ENCODE data around the gene MAGI2.

MAGI2 gene

DNA sequence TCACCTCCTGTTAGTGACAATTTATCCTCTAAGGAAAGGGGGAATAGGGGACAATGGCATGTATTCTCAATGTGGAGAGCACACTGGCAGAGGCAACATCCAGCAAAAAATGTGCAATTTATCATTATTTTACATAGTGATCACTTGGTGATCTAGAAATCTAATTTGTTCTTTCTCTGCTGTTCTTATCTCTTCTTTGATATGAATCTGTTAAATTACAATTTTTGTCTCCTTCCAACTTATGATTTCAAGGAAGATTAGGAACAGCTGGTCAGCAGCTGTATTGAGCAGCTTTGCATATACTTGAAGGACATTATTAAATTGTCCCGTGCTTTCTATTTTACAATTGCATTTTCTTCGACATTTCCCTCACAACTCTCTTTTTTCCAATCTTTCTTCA lies 213.1 kb downstream of the MAGI2 start:
- DNase-seq, result no peak

DNA sequence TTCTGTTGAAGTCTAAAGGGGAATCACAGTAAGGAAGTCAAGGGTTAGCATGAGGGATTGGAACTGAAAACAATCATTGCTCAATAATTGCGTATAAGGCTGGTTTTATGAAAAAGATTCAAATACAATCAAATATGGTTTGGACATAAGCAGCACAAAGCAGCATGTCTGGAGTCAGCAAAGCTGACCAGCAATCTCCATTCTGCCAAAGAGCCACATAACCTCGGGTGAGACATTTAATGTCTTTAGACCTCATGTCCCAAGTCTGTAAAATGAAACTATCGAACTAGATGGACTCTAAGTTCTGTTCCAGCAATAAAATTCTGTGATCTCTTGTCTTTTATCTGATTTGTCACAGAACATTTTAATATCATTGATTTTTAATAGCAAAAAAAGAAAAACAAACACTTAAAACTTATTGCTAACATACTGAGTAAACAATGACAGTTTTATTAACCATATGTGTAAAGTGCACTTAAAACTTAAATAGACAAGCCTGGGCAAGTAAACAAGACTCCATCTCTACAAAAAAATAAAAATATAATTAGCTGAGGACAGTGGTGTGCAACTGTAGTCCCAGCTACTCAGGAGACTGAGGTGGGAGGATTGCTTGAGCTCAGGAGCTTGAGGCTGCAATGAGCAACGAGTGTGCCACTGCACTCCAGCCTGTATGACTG lies 217.0 kb downstream of the MAGI2 start:
- no peak for DNase-seq

GRCh38 chr7:79227044-79227443 lies 226.4 kb downstream of the MAGI2 start:
- DNase-seq, result no peak

- no peak for DNase-seq
These were observed 232.3 kb downstream of the MAGI2 start for GRCh38 chr7:79221211-79221610.

DNA sequence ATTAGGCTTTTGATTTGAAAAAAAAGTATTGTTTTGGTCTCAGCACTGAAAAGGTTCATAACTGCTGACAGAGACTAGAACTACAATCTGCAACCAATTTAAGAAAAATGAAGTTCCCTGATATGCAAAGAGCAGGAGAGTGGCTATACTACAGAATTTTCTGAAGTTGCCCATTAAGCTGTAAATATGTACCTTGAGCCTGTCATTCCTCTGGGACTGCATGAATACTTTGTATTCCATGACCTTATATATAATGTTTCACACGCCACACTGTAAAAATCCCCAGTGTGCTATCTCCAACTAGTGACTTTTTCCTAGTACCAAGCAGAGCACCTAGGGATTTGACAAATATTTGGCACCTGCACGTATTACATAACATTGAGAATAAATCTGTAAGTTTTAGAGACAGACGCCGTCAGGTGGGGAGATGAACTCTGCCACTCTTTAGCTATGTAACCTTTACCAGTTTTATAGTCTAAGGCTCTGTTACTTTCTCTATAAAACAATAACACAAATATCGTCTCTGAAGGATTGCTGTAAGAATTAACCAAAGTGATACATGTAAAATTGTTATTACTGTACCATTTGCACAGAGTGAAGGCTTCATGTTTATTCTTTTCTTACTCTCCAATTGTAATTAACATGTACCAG lies 235.4 kb downstream of the MAGI2 start:
- DNase-seq, result no peak

DNA sequence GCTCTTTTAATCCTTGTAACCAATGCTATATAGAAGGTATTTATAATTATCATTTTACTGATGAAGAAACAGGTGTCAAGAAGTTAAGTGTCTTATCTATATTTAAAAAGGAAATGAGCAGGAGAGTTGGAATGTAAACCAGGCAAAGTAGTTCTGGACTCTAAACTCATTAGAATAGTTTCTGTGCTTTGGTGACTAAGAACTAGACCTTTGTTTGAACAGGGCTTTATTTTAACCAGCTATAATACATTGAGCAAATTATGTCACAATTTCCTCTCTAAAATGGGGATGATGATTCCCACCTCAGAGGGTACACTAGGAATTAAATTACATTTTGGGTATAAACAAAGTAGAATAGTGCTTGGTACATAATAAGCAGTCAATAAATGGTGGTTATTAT lies 236.0 kb downstream of the MAGI2 start:
- no peak for DNase-seq

- DNase-seq, result no peak
These were observed 237.2 kb downstream of the MAGI2 start for GRCh38 chr7:79216236-79216635.

DNA sequence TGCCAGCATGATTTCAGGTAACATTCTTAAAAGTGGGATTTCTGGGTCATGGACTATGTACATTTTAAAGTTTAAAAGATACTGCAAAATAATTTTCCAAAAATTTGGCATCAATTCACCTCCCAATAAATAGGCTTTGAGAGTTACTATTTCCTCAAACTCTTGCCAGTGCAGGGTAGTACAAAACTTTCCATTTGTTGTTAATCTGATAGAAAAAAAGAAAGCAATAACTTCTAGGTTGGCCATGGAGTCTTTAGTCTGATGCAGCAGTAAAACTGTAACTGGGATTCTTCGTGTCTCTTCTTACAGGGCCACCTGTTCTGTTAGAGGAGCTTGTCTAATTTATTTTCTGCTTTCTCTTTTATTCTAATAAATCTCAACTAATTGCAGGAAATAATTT lies 241.1 kb downstream of the MAGI2 start:
- DNase-seq, result no peak

- no peak for DNase-seq
These were observed 241.7 kb downstream of the MAGI2 start for GRCh38 chr7:79211724-79212123.

DNA sequence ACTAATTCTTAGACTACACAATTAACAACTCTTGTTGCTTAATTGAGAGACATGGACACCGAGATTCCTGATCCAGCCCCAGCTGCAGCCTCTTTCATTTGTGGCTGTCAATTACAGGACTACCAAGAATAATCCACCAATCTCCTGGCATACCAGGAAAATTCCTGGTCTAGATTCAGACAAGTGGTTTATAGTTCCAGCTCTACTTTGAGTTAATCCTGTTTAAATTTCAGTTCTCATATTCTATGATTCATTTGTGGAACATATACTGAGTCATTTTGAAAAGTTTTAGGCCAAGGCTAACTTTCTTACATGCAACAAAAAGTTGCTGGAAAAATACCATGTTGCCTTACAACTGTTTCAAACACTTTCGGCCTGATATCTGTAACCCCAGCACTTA lies 253.5 kb downstream of the MAGI2 start:
- no peak for DNase-seq

- DNase-seq, result no peak
These were observed 254.2 kb downstream of the MAGI2 start for GRCh38 chr7:79199266-79199665.

DNA sequence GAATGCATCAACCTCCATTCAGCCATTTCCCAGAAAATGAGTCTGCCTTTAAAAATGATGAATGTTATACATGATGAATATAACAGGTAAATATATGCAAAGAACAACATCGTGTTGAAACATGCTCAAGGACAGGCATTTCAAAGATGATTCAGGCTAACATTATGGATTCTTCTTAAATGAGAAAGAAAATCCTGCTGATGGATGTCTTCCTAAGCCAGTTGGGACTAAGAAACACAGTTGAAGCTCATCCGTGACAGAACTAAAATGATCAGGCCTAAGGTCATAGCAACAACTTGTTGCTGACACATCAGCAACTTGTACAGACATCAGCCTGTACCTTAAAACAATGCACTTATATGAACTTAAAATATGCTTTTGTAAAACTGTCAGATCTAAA lies 267.9 kb downstream of the MAGI2 start:
- no peak for DNase-seq

- DNase-seq, result peak; percentile 3
These were observed 271.2 kb downstream of the MAGI2 start for GRCh38 chr7:79182283-79182682.

DNA sequence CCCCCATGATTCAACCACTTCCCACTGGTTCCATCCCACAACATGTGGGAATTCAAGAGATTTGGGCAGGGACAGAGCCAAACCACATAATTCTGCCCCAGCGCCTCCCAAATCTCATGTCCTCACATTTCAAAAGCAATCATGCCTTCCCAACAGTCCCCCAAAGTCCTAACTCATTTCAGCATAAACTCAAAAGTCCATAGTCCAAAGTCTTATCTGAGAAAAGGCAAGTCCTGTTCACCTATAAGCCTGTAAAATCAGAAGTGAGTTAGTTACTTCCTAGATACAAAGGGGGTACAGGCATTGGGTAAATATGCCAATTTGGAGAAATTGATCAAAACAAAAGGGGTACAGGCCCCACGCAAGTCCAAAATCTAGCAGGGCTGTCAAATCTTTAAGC lies 272.9 kb downstream of the MAGI2 start:
- no peak for DNase-seq

DNA sequence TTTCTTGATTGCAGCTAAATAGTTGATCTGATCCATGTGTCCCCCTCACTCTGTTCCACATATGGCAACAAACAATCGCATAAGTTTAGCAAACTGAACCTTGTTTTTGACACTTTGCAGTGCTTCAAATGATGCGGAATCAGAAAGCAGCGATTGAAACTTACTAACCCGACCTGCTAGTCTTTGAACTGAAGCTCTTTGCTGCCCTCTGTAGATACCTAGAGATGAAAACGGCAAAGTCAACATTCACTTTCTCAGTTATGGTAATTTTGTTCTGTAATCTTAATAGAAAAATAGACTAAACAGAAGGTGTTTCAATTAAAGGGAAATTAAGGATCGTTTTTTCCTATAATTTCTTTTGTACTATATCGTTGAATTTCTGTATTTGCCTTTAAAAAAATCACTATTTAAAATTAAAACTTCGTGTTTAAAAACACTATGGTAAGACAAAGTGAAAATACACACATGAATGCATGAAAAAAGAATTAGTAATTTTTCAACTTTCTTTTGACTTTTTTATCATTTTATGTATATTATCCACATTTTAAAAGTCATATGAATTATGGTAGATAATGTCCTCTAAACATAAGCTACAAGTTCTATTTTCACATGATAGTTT lies 276.5 kb downstream of the MAGI2 start:
- peak; percentile 59 for DNase-seq

GRCh38 chr7:79175374-79175773 lies 278.1 kb downstream of the MAGI2 start:
- DNase-seq, result no peak

DNA sequence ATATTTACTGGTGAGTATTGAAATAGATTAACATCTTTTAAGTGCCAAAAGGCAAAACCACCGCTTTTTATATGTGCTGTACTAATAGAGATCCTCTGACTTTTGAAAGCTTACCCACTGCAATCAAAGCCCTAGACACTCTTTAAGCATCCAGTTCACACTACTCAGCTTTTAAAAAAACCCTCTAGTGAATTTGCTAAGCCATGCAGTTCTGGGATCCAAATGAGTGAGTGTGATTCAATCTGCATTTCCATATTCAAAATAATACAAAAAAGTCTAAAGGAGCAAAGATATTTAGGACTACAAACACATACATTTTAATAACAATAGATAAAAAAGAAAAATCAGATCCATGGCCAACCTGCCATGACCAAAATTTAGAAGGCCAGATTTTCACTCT lies 288.2 kb downstream of the MAGI2 start:
- DNase-seq, result no peak

DNA sequence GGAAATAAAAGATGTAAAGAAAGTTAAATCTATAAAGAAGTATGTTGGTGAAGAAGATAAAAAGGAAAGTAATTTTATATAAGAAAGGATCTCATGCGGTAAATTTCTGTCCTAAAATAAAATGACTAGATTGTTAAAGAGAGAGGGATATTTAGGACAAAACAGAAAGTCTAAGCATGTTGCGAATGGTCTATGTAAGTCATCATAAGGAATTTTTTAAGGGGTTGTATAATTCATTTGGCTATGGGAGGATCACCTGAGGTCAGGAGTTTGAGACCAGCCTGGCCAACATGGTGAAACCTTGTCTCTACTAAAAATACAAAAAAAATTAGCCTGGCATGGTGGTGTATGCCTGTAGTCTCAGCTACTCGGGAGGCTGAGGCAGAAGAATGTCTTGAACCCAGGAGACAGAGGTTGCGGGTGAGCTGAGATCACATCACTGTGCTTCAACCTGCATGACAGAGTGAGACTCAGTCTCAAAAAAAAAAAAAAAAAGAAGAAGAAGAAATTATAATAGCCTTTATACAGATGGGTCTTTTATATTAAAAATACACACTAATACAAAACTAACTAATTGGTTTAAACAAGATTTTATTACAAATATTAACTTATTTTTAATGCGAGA lies 294.3 kb downstream of the MAGI2 start:
- no peak for DNase-seq

DNA sequence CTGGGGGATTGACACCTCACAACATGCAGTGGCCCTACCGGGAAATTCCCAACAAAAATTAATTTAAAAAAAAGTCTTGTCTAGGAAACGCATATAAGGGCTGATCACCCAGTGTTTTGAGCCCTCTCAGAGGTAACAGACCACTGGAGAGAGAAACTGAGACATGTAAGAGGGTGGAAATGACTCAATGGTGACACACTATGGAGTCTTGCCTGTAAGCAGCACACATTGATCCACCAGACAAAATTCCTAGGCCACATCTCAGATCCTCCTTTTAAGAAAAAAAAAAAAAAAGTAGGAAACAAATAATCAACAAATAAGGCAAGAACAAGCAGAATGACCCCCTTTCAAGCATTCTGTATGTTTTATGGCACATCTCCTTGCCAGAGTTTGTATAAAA lies 296.2 kb downstream of the MAGI2 start:
- DNase-seq, result no peak

DNA sequence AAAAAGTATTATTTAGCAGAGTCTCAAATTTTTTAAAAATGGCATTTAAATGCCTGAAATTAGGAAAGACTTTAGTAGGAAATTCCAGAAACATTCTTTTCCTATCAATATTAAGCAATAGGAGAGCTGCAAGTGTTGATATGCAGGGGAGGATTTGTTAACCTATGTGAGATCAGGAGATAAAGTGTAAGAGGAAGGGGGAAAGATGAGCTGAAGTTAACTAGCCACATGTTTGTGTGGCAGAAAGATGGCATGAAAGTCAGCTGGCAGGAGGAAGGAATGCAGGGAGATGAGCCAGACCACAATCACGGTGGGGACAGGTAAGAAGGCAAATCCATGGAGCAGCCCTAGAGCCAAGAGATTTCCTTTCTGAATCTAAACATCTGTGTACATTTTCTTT lies 303.6 kb downstream of the MAGI2 start:
- DNase-seq, result no peak

- DNase-seq, result no peak
These were observed 310.8 kb downstream of the MAGI2 start for GRCh38 chr7:79142706-79143105.

DNA sequence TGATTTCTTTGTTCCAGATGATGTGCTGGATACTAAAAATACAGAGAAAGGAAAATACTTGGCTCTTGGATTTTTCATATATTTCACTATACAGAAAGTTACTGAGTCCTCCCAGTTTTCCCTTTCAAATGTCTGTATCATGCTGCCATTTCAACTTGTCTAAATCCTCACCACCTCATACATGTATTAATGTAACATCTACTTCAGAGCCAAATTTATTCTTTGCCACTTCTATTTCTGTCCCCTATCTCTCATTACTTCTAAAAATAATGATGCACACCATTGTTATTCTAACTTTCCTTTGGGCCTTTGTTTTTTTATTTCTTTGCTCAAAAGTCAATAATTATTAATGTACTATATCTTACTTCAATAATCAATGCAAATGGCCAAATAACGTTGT lies 312.2 kb downstream of the MAGI2 start:
- no peak for DNase-seq

DNA sequence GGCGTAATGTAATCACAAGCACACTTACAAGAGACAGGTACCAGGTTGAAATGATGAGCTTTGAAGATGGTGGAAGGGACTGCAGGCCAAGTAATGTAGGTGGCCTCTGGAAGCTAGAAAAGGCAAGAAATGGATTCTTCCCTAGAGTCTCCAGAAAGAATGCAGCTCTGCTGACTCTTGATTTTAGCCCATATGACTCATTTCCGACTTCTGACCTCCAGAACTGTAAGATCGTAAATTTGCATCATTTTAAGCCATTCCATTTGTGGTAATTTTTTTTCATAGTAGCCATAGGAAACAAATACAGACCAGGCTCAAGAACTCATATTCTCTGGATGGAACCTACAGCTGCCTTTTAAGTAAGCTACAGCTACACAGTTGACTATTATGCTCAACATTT lies 315.5 kb downstream of the MAGI2 start:
- DNase-seq, result no peak

DNA sequence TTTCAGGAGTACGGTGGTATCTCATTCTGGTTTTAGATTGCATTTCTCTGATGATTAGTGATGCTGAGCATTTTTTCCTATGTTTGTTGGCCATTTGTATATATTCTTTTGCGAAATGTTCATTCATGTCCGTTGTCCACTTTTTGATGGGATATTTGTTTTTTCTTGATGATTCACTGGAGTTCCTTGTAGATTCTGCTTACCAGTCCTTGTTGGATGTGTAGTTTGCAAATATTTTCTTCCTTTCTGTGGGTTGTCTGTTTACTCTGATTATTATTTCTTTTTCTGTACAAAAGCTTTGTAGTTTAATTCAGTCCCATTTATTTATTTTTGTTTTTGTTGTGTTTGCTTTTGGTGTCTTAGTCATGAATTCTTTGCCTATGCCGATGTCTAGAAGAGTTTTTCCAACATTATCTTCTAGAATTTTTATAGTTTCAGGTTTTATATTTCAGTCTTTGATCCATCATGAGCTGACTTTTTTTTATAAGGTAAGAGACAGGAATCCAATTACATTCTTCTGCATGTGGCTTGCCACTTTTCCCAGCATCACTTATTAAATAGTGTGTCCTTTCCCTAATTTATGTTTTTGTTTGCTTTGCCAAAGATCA lies 320.5 kb downstream of the MAGI2 start:
- DNase-seq, result no peak

Measured in hematopoietic multipotent progenitor cell treated with erythropoietin and hydrocortisone succinate and interleukin-3 and kit ligand, for 6 days (in vitro differentiated cells).